ENCODE data around the gene SMAD7. TPM values are rescaled to one million over a fixed set of nuclear protein-coding genes. Genes with fewer than 3 reads are reported as not detected.

SMAD7 gene
- total RNA-seq, 2 donors from 2014 or later: 21.2 to 21.6 TPM

DNA sequence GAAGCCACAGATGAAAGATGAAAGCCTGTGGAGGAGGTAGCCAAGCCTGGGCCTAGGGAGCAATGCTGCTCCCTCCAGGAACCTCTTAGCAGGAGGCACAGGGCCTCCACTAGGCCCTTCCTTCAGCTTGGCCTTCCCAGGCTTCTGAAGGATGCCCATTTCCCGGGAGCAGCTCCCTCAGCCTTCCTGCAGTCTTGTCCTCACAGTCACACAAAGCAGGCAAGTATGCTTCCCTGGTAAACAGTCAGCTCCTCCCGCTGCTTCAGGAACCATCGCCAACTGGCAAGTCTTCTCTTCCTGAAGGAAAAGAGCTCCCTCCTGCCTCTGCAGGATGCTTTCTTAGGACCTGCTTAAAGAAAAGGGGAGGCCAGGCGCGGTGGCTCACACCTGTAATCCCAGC is 53.2 kb downstream of the SMAD7 start:
- Histone ChIP-seq H3K36me3 (no peaks in the 10 kb centered on the region), H3K27ac (no peak overlapping the region), H3K27me3 (no peaks in the 10 kb centered on the region), H3K4me3 (no peak overlapping the region), H3K9ac (ENCODE audit: low read depth in 2 of 2, low read length in 2 of 2) (no peak overlapping the region), H3K9me3 (no peaks in the 10 kb centered on the region), H3K4me1 (peaks cover 5% of the 10 kb centered on the region)
- intact Hi-C loops (cut with DNase I): no loop called here
- TF ChIP-seq CTCF (IDR thresholded peaks at IDR 0.05): no peak
- DNase-seq: no peak

DNA sequence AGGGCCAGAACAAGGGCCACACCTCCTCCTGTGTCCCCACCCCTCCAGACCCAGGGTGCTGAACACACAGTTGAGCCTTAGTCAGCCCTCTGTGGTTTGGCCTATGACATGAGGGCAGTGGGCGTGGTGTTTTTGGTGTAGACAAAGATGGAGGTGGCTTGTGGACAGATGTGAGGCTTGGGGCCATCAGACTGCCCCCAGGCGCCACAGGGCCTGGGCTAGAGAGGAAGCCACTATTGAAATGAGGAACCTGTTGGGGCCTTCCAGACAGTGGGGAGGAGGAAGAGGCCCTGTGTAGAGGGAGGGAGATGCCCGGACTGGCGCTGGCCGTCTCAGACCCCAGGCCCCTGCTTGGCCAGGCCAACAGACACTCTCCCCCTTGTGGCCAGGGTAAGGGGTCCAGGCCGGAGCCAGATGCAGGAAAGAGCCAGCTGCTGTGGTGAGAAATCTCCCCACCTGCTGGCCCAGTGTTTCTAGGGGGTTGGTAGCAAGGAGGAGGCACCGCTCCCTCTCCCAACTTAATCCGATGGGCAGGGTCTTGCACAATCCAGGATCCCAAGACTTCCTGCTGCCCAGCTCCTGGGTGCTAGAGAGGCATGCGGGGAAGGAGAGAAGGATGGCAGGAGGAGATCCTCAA is 53.8 kb downstream of the SMAD7 start:
- DNase-seq: peak; percentile 51
- Histone ChIP-seq H3K9me3 (no peaks in the 10 kb centered on the region), H3K4me1 (no peaks in the 10 kb centered on the region), H3K36me3 (no peaks in the 10 kb centered on the region), H3K4me3 (no peak overlapping the region), H3K9ac (ENCODE audit: low read depth in 2 of 2, low read length in 2 of 2) (no peak overlapping the region), H3K27ac (no peak overlapping the region), H3K27me3 (no peaks in the 10 kb centered on the region)
- intact Hi-C loops (cut with DNase I): no loop called here
- no peak for TF ChIP-seq CTCF (IDR thresholded peaks at IDR 0.05)

DNA sequence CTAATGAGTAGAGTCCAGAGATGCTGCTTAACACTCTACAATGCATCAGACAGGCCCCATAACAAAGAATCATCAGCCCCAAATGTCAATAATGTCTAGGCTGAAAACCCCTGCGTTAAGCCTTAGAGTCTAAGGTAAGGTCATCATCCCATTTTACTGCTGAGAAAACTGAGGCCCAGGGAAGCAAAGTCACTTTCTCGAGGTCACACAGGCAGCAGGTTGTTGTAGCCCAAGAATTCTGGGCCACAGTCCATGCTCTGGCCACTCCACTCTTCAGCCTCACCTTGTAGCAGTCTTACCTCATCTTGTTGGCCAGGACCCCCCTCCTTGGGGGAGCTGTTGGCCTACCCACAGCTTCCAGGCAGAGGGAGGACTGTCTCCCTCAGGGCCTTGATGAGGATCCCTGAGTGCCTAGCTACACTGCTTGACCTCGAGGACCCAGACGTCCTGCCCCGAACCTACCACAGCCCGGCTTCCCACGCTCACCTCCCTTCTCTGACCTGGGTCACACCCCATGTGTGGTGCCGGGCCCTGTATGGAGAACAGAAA is 54.4 kb downstream of the SMAD7 start:
- Histone ChIP-seq H3K9me3 (no peaks in the 10 kb centered on the region), H3K9ac (ENCODE audit: low read depth in 2 of 2, low read length in 2 of 2) (no peak overlapping the region), H3K4me3 (no peak overlapping the region), H3K27me3 (no peaks in the 10 kb centered on the region), H3K4me1 (no peaks in the 10 kb centered on the region), H3K27ac (no peak overlapping the region), H3K36me3 (no peaks in the 10 kb centered on the region)
- TF ChIP-seq CTCF (IDR thresholded peaks at IDR 0.05): no peak
- no peak for DNase-seq
- intact Hi-C loops (cut with DNase I): no loop called here

GRCh38 chr18:48894799-48895346 is 55.9 kb downstream of the SMAD7 start:
- H3K4me1 ChIP-seq: no peaks in the 10 kb centered on the region
- H3K27me3 ChIP-seq: no peaks in the 10 kb centered on the region
- intact Hi-C loops (cut with DNase I): no loop called here
- DNase-seq: no peak
- no peaks in the 10 kb centered on the region for H3K9me3 ChIP-seq
- H3K9ac ChIP-seq (ENCODE audit: low read depth in 2 of 2, low read length in 2 of 2): no peak overlapping the region
- no peak overlapping the region for H3K4me3 ChIP-seq
- no peaks in the 10 kb centered on the region for H3K36me3 ChIP-seq
- H3K27ac ChIP-seq: no peak overlapping the region
- TF ChIP-seq CTCF (IDR thresholded peaks at IDR 0.05): no peak

DNA sequence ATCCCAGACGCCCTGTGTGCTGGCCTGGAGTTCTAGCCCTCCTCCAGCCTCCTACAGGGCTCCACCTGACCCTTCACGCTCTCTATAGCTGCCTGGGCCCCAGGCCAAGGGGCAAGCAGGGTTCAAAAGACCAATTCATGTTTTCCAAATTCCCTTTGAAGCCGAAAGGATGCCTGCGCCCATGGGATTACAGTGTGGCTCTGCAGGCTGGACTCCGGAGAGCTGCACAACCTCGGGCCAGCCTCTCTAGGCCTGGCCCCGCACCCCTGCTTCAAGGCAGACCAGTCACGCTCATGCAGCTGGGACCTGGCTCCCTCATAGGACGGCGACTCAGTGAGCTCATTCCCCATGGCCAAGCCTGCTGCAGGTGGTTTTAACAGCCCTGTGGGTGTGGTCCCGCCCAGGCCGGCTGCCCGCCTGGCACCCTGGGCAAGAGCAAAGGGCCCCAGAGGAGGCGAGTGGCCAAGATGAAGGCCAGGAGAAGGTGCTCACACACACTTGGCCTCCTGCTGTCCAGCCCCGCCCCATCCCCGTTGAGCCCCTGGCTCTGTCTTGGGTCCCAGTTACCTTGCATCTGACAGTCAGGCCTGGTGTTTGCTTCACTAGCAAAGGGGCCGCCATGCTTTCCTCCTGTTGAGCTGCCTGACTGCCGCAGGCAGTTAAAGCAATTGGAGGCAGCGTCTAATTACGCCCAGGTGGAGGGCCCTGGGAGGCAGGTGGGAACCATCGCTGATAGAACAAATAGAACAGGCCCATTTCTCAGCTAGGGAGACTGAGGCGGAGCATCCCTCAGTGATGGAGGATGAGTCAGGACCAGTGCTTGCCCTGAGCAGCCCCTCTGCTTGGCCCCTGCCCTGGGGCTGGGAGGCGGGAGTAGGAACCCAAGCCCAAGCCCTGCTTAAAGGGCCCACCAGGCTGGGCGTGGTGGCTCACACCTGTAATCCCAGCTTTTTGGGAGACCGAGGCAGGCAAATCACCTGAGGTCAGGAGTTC is 56.9 kb downstream of the SMAD7 start:
- Histone ChIP-seq H3K27ac (no peak overlapping the region), H3K9me3 (no peaks in the 10 kb centered on the region), H3K4me1 (no peaks in the 10 kb centered on the region), H3K36me3 (no peaks in the 10 kb centered on the region), H3K27me3 (no peaks in the 10 kb centered on the region), H3K9ac (ENCODE audit: low read depth in 2 of 2, low read length in 2 of 2) (peak overlapping the region in 1 of 2 donors; percentile 46), H3K4me3 (no peak overlapping the region)
- no peak for TF ChIP-seq CTCF (IDR thresholded peaks at IDR 0.05)
- peak; percentile 86 for DNase-seq
- intact Hi-C loops (cut with DNase I): no loop called here
